Measurements from ENCODE around the gene BCL10.
"Not testable (repeated sequence)": the region's sequence is repeated elsewhere in the genome, so short reads cannot be mapped to it uniquely, and the experiment has no call there.

Gene BCL10

GRCh38 chr1:85264150-85264549 is 12.3 kb downstream of the BCL10 start:
- DNase-seq, result no peak

GRCh38 chr1:85262985-85263384 is 13.4 kb downstream of the BCL10 start:
- no peak for DNase-seq

- no peak for DNase-seq
These were observed 16.5 kb downstream of the BCL10 start for GRCh38 chr1:85259912-85260274.

GRCh38 chr1:85259118-85259911 is 17.1 kb downstream of the BCL10 start, which contains the start of gene C1orf52:
Gene C1orf52, minus strand, starts transcription at chr1:85259662. Its CDS starts 29 bp downstream, at chr1:85259633.
- DNase-seq, result peak; percentile 99

GRCh38 chr1:85258536-85259117 is 17.8 kb downstream of the BCL10 start:
- no peak for DNase-seq

GRCh38 chr1:85249042-85249441 is 27.4 kb downstream of the BCL10 start:
- not testable (repeated sequence) for DNase-seq

GRCh38 chr1:85245891-85246290 is 30.5 kb downstream of the BCL10 start:
- no peak for DNase-seq

- no peak for DNase-seq
These were observed 31.0 kb downstream of the BCL10 start for GRCh38 chr1:85245456-85245855.

- DNase-seq, result peak; percentile 25
These were observed 32.0 kb downstream of the BCL10 start for GRCh38 chr1:85244271-85245061.

GRCh38 chr1:85243372-85243771 is 33.1 kb downstream of the BCL10 start:
- no peak for DNase-seq

GRCh38 chr1:85240643-85241042 is 35.8 kb downstream of the BCL10 start:
- DNase-seq, result no peak

GRCh38 chr1:85240174-85240601 is 36.2 kb downstream of the BCL10 start:
- DNase-seq, result no peak

- DNase-seq, result no peak
These were observed 38.8 kb downstream of the BCL10 start for GRCh38 chr1:85237613-85238012.

GRCh38 chr1:85230305-85230977 is 46.0 kb downstream of the BCL10 start:
- DNase-seq, result no peak

GRCh38 chr1:85229574-85230097 is 46.8 kb downstream of the BCL10 start:
- no peak for DNase-seq

GRCh38 chr1:85228972-85229371 is 47.5 kb downstream of the BCL10 start:
- peak; percentile 11 for DNase-seq

- no peak for DNase-seq
These were observed 50.6 kb downstream of the BCL10 start for GRCh38 chr1:85225624-85226380.

GRCh38 chr1:85224734-85225623 is 51.5 kb downstream of the BCL10 start:
- DNase-seq, result peak; percentile 66

GRCh38 chr1:85224295-85224694 is 52.1 kb downstream of the BCL10 start:
- DNase-seq, result no peak

GRCh38 chr1:85223334-85223733 is 53.1 kb downstream of the BCL10 start:
- DNase-seq, result no peak

GRCh38 chr1:85220756-85221201 is 55.7 kb downstream of the BCL10 start:
- DNase-seq, result peak; percentile 57
